Aorta (tissue), 5 donors: ENCODE data around the gene ERN1. TPM values are rescaled to one million over a fixed set of nuclear protein-coding genes. Genes with fewer than 3 reads are reported as not detected.
A peak's percentile ranks its signal among the peaks of the same experiment; 100 is the strongest.
"Not testable (repeated sequence)": the region's sequence is repeated elsewhere in the genome, so short reads cannot be mapped to it uniquely, and the experiment has no call there.

Experiments
- ATAC-seq: fragments of 200-7000 bp; cut with Tn5 transposase; one replicate; pipeline ENCODE4 v1.9.1; 2022; ENCODE audit warnings: moderate library complexity; ENCODE audit not compliant: low FRiP score
- DNase-seq, 2 donors: peaks; one replicate each; pipeline ENCODE4 v3.0.0-alpha.2; 2020
- H3K27ac ChIP-seq, 2 donors: one replicate each; pipeline ENCODE4 v1.5.1; 2013; ENCODE audit warnings: low read length in 2 of 2, mild to moderate bottlenecking in 2 of 2, moderate library complexity in 2 of 2, control low read depth in 1 of 2, inconsistent platforms in 1 of 2, low read depth in 1 of 2
- H3K27me3 ChIP-seq, 2 donors: one replicate each; pipeline ENCODE4 v1.6.1; 2013; ENCODE audit warnings: control low read depth in 1 of 2, low read length in 1 of 2, mild to moderate bottlenecking in 1 of 2, moderate library complexity in 1 of 2; ENCODE audit not compliant: insufficient read depth in 2 of 2, control insufficient read depth in 1 of 2
- H3K36me3 ChIP-seq, 2 donors: one replicate each; pipeline ENCODE4 v1.6.1; 2013; ENCODE audit warnings: control low read depth in 1 of 2, low read length in 1 of 2, mild to moderate bottlenecking in 1 of 2; ENCODE audit not compliant: insufficient read depth in 2 of 2, control insufficient read depth in 1 of 2
- H3K4me1 ChIP-seq, 2 donors: one replicate each; pipeline ENCODE4 v1.6.1; 2013; ENCODE audit warnings: low read length in 2 of 2, control low read depth in 1 of 2, mild to moderate bottlenecking in 1 of 2, moderate library complexity in 1 of 2; ENCODE audit not compliant: insufficient read depth in 2 of 2, control insufficient read depth in 1 of 2
- H3K4me3 ChIP-seq, 2 donors: one replicate each; pipeline ENCODE4 v1.5.1; 2013; ENCODE audit warnings: low read length in 2 of 2, control low read depth in 1 of 2, mild to moderate bottlenecking in 1 of 2
- H3K9me3 ChIP-seq: one replicate; pipeline ENCODE4 v1.6.1; 2013; ENCODE audit warnings: mild to moderate bottlenecking, low read length; ENCODE audit not compliant: control insufficient read depth
- WGBS, 2 donors: extraction: QIAGEN DNeasy Blood & Tissue Kit; methylation state at CpG; one replicate each; pipeline ENCODE4 v1.1.7; 2013; 5-methylcytosine and 5-hydroxymethylcytosine counted together
- intact Hi-C, 2 donors: fragments of 100-400 bp; cut with DNase I; formaldehyde crosslinking; loops; one replicate each; pipeline versions ENCODE4 v1.14.2 to v1.15.0; 2022
- long read RNA-seq, 2 donors: library from polyadenylated mRNA; unstranded; transcript quantifications; one replicate each; pipeline ENCODE4 v2.0.0, GENCODE V29; 2020 to 2021
- polyA plus RNA-seq, 2 donors: library from polyadenylated mRNA; stranded (reverse); fragments of 200-250 nt; gene quantifications; one replicate each; pipeline ENCODE4 v1.2.3, GENCODE V29; 2013
- total RNA-seq, 2 donors: library from RNA; stranded (reverse); fragmentation: NEBNext Ultra II Directional; extraction: Animal tissue kit (Norgen Biotek cat#: 25700); gene quantifications; one replicate each; pipeline ENCODE4 v1.2.1, GENCODE V29; 2021
- donor health status: healthy with polysubstance abuse.
- donor health status: Bipolar disorder and iron deficiency.
- donor health status: DM: no; HTN: no; CAD: no.
- donor health status: DM: no; HTN: no; CAD: no.
- donor health status: DM: yes; HTN: yes; CAD: no.

Gene ERN1
- 10 to 100 TPM; 17.8 to 31.0 TPM for total RNA-seq
- polyA plus RNA-seq = 1 to 10 TPM; 1.0 to 5.2 TPM
- long read RNA-seq, donor 1, partial matches to known transcripts = 0 of 7 reads
- long read RNA-seq, donor 1, other reads (novel, unspliced or antisense) = 7 of 7 reads
- long read RNA-seq, donor 2, partial matches to known transcripts = 2 of 9 reads
- long read RNA-seq, donor 2, other reads (novel, unspliced or antisense) = 4 of 9 reads

DNA sequence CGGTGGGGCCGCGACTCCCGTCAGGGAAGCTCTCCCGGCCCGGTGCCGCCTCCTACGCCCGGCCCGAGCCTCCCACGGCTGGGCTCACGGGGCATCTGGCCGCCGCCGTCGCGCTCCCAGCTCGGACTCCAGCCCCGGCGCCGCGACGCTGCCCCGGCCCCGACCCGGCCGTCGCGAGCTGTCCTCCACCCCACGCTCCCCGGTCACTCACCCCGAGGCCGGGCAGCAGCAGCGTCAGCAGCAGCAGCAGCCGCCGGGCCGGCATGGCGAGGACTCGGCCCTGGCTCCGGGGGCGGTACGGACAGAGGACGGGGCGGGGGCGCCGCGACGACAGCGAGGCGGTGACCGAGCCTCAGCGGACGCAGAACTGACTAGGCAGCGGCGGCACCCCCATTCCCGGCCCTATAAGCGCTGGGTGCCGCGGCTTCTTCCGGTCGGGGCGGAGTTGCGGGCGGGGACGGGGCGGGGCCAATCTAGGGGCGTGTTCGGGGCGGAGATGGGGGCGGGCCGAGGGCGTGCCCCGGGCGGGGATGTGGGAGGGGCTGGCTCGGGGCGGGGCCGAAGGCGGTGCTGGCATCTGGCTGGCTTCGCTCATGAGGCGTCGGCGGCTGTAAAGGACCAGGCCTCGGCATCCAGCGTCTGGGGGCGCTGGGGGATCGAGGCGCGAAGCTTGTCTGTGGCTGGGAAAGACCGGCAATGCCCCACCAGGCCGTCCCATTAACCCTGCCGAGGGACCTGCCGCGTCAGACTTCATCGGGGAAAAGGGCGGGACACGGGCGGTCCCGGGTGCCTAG lies at the start of gene ERN1:
TSS of gene ERN1 (minus strand) at position 380 of the 794 bp plus-strand sequence. CDS start at position 265, 115 bp downstream.
- peak; percentile 98 for ATAC-seq
- intact Hi-C loops = loop anchor here (2.0 to 5.0 kb wide), 5 partner anchors 68 to 283 kb away; partner anchors contain the start of gene GH1 (in 1 of the 2)
- Histone ChIP-seq H3K27ac (peak within 1 kb of the TSS; percentile 91 to 98), H3K4me1 (no peaks in the 10 kb centered on the region), H3K9me3 (no peaks in the 10 kb centered on the region), H3K27me3 (peaks cover 0 to 1% of the 10 kb centered on the region in 2 donors), H3K4me3 (peak within 1 kb of the TSS; percentile 46 to 92), H3K36me3 (no peaks in the 10 kb centered on the region)
- WGBS, 2 donors = 1% methylated on average over 55 to 98 of the region's 98 CpGs
- DNase-seq = peak; percentile 96 to 98

GRCh38 chr17:64179024-64179423 lies 49.1 kb upstream of the ERN1 start:
- H3K9me3 ChIP-seq, H3K27me3 ChIP-seq, DNase-seq, H3K36me3 ChIP-seq, ATAC-seq, H3K27ac ChIP-seq, H3K4me3 ChIP-seq, H3K4me1 ChIP-seq: not testable (repeated sequence)
- 31 to 32% methylated on average over 4 of the region's 4 CpGs for WGBS, 2 donors
- intact Hi-C loops = loop anchor here (5.0 to 10.0 kb wide), 2 partner anchors 83 to 86 kb away; partner anchors contain the start of gene TEX2 (in 2 of the 2)

DNA sequence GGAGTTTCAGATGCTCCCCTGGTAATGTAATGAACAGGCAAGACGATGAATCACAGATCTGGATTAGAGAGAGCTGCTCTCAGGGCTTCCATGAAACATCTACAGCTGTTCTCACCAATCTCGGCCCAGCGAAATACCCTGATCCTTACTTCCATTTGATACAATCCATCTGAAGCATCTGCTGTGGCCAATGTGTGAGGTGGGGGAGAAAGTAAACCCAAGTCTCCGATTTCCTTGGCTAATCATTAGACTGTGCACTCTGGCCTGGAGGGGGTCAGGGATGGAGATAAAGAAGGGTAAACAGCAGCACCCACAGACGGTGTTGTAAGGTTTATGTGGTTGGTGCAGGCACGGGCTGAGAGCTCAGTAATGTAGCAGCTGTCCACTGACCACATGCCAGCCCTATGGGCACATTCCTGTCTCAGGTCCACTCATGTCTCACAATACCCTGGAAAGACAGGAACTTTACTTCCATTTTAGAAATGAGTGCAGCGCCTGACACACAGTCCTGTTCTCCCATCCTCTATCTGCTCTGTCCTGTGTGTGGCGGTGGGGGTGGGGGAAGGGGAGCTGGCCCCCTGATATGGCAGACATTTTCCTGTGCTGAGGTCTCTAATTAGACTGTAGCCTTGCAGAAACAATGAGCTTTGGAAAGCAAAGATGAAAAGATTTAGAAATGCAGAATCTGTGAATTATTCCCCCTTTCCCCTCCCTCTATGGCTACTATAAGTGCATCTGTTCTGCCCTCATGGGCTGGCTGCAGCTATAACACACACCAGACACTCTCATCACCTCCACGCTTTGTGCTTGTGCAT lies 48.3 kb upstream of the ERN1 start:
- Histone ChIP-seq H3K9me3 (no peaks in the 10 kb centered on the region), H3K27ac (peak overlapping the region; percentile 12 to 18), H3K4me1 (peaks cover 3 to 7% of the 10 kb centered on the region in 2 donors), H3K27me3 (no peaks in the 10 kb centered on the region), H3K4me3 (no peak overlapping the region), H3K36me3 (no peaks in the 10 kb centered on the region)
- no peak for ATAC-seq
- no peak for DNase-seq
- WGBS, 2 donors = 50 to 51% methylated on average over 9 of the region's 9 CpGs
- intact Hi-C loops = loop anchor here (5.0 to 10.0 kb wide), 2 partner anchors 84 to 87 kb away; partner anchors contain the start of gene TEX2 (in 2 of the 2)

- no peak for DNase-seq
- intact Hi-C loops = loop anchor here (5.0 to 10.0 kb wide), 2 partner anchors 85 to 87 kb away; partner anchors contain the start of gene TEX2 (in 2 of the 2)
- no peak overlapping the region for H3K4me3 ChIP-seq
- ATAC-seq = no peak
- H3K36me3 ChIP-seq = no peaks in the 10 kb centered on the region
- peak overlapping the region; percentile 12 to 78 for H3K27ac ChIP-seq
- no peaks in the 10 kb centered on the region for H3K27me3 ChIP-seq
- H3K9me3 ChIP-seq = no peaks in the 10 kb centered on the region
- WGBS, 2 donors = 16 to 26% methylated on average over 7 of the region's 7 CpGs
- peaks cover 3 to 7% of the 10 kb centered on the region in 2 donors for H3K4me1 ChIP-seq
These were observed 47.5 kb upstream of the ERN1 start for GRCh38 chr17:64177311-64178010.

GRCh38 chr17:64176556-64176955 lies 46.6 kb upstream of the ERN1 start:
- Histone ChIP-seq H3K4me1 (peaks cover 3 to 7% of the 10 kb centered on the region in 2 donors), H3K27me3 (no peaks in the 10 kb centered on the region), H3K36me3 (no peaks in the 10 kb centered on the region), H3K4me3 (no peak overlapping the region), H3K27ac (peak overlapping the region; percentile 14 to 78), H3K9me3 (no peaks in the 10 kb centered on the region)
- intact Hi-C loops = loop anchor here (5.0 to 10.0 kb wide), 2 partner anchors 86 to 88 kb away; partner anchors contain the start of gene TEX2 (in 2 of the 2)
- ATAC-seq (peak; percentile 76), DNase-seq (no peak)

DNA sequence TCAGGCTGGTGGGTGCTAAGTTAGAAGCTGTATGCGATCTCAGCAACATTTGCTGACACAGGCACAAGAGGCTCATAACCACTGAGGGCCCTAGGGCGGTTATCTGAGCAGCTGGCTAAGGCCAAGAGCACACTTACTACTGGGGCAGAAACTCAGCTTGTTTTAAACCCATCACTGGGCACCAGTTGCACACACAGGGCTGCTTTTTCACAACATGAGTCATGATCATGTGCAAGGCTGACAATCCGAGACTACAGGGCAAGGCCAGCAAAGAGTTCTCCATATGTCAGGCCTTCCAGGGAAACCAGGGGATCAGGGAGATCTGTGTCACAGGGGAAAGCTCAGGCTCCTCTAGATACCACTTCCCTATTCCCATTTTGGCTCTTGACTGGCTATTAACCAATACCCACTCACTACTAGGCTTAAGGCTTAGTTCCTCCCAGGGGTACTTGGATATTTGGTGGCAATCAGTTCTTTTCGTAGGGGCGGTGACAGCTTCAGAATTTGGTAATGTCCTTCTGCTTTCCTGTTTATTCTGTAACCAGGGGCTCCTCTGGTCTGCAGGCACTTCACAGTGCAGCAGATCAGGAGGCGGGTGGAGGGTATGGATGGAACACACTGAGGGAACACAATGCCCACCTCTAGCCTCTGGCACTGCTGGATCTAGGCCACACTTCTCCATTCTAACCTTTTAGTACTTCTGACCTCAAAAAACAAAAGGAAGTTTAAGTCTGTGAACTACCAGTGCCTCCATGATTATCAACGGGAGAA lies 44.9 kb upstream of the ERN1 start:
- Histone ChIP-seq H3K9me3 (no peaks in the 10 kb centered on the region), H3K4me1 (peaks cover 0 to 3% of the 10 kb centered on the region in 2 donors), H3K27me3 (no peaks in the 10 kb centered on the region), H3K36me3 (no peaks in the 10 kb centered on the region), H3K27ac (peak overlapping the region in 1 of 2 donors; percentile 61), H3K4me3 (no peak overlapping the region)
- ATAC-seq (peak; percentile 46), DNase-seq (peak in 1 of 2 donors; percentile 67)
- WGBS, 2 donors = 72 to 75% methylated on average over 7 of the region's 7 CpGs
- intact Hi-C loops = loop anchor here (5.0 to 10.0 kb wide), 2 partner anchors 87 to 90 kb away; partner anchors contain the start of gene TEX2 (in 2 of the 2)

- no peak for ATAC-seq
- Histone ChIP-seq H3K27ac (no peak overlapping the region), H3K27me3 (no peaks in the 10 kb centered on the region), H3K36me3 (no peaks in the 10 kb centered on the region), H3K9me3 (no peaks in the 10 kb centered on the region), H3K4me1 (peaks cover 0 to 3% of the 10 kb centered on the region in 2 donors), H3K4me3 (no peak overlapping the region)
- DNase-seq = no peak
- intact Hi-C loops = loop anchor here in 1 of 2 donors (10.0 kb wide), 1 partner anchor 91 kb away; the partner anchor contains the start of gene TEX2
- 93 to 95% methylated on average over 3 of the region's 3 CpGs for WGBS, 2 donors
These were observed 43.7 kb upstream of the ERN1 start for GRCh38 chr17:64173646-64174045.
